Large intestine (tissue), 3 donors: Measurements from ENCODE around the gene RSBN1. TPM values are rescaled to one million over a fixed set of nuclear protein-coding genes. Genes with fewer than 3 reads are reported as not detected.
"Not testable (repeated sequence)": the region's sequence is repeated elsewhere in the genome, so short reads cannot be mapped to it uniquely, and the experiment has no call there.

Experiments
- DNase-seq, 2 donors: peaks; one replicate each; pipeline versions ENCODE4 v3.0.0 to v3.0.0-alpha.2; 2013
- H3K27ac ChIP-seq: one replicate; pipeline ENCODE4 v1.5.1; 2013; ENCODE audit warnings: low read length
- H3K27me3 ChIP-seq: 2 replicates; pipeline ENCODE4 v1.6.1; 2013; ENCODE audit warnings: low read length; ENCODE audit not compliant: control insufficient read depth, insufficient read depth
- H3K36me3 ChIP-seq: 2 replicates; pipeline ENCODE4 v1.6.1; 2013; ENCODE audit warnings: low read length; ENCODE audit not compliant: control insufficient read depth, insufficient read depth
- H3K4me1 ChIP-seq: one replicate; pipeline ENCODE4 v1.6.1; 2013; ENCODE audit warnings: low read length; ENCODE audit not compliant: control insufficient read depth, insufficient read depth
- H3K4me3 ChIP-seq: one replicate; pipeline ENCODE4 v1.5.1; 2013; ENCODE audit warnings: low read length
- H3K9me3 ChIP-seq: one replicate; pipeline ENCODE4 v1.6.1; 2013; ENCODE audit warnings: mild to moderate bottlenecking, low read depth, low read length, moderate library complexity; ENCODE audit not compliant: control insufficient read depth
- WGBS: methylation state at CpG from one replicate; pipeline ENCODE4 v1.1.5; 2013; ENCODE audit warnings: low lambda C conversion rate; ENCODE audit not compliant: insufficient coverage; 5-methylcytosine and 5-hydroxymethylcytosine counted together
- polyA plus RNA-seq: library from polyadenylated mRNA; unstranded; fragments of 120-200 nt; gene quantifications from one replicate; pipeline ENCODE4 v1.2.1, GENCODE V29; 2013

Gene RSBN1
- polyA plus RNA-seq, 1 donor, result 17.2 TPM

DNA sequence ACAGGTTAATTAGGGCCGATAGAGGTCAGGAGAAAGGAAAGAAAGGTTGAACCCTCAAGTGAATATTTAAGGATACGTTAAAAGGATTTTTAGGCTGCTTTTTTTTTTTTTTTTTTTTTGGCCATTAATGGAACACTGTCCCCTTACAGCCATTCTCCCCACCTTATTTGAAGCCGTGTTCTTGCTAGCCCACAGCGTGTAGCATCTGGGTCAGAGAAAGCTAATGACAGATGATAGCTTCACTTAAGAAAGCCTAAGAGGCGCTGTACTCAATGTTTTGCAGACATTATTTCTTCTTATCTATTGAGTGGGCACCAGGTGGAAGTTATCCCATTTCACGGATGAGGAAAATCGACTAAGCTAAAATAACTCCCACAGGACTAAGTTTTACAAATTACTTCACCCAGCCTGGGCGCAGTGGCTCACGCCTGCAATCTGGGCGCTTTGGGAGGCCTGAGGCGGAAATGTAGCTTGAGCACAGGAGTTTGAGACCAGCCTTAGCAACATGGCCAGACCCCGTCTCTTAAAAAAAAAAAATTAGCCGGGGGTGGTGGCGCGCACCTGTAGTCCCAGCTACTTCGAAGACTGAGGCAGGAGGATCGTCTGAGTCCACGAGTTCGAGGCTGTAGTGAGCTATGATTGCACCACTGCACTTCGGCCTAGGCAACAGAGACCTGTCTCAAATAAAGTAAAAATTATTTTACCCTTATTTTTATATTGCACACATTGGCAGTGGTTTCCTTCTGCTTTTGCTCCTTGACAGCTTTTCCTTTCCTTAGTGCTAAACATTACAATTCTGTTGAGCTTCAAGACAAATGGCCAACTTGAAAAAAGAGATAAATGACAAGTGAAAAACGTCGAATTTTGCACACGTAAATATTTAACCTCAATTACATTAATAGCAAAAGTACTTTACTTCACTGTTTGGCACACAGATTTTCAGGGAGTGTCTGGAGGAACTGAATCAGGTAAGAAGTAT is 51.9 kb downstream of the RSBN1 start:
- WGBS, result 65% methylated on average over 4 of the region's 23 CpGs
- Histone ChIP-seq H3K4me3 (peak overlapping the region; percentile 97), H3K4me1 (peaks cover 5% of the 10 kb centered on the region)

DNA sequence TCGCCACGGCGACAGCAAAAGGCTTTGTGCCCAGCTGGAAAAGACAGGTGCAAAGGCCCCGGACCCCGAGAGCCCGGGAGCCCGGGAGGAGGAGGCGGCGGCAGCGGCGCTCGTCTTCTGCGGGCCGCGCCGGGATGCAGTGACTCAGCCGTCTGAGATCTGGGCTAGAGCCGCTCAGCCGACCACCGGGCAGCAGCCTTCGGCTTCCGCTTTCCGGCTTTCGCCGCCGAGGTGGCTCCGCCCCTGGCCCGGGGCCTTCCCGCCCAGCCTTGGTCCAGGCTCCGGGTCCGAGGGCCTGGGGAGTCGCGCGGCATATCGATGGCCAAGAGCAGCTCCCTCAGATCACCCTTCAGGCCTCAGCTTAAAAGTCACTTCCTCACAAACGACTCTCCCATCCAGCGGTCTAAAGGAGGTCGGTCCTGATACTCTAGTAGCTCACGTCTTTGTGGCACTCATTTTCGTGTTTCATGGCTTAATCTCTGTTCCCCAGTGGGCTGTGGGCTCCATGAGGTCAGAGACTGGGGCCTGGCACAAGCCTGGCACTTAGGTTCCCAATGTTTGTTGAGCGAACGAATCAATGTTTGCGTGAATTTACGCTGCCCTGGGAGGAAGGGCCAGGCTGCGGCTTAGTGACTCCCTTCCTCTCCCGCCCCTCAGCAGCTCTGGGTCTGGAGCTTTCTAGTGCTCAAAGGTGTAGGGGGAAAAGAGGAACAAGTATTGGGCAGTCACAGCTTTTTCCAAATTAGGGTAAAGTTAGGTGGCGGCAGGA is 52.8 kb downstream of the RSBN1 start, which contains the start of gene PHTF1:
Gene PHTF1 (minus strand): TSS at position 154 of the 769 bp plus-strand sequence. CDS start 783 bp downstream, outside the sequence.
- Histone ChIP-seq H3K4me3 (peak within 1 kb of the TSS; percentile 97), H3K27ac (peak within 1 kb of the TSS; percentile 84), H3K9me3 (no peaks in the 10 kb centered on the region), H3K27me3 (no peaks in the 10 kb centered on the region), H3K36me3 (no peaks in the 10 kb centered on the region), H3K4me1 (peaks cover 3% of the 10 kb centered on the region)
- WGBS, result no CpG with 5 or more reads among the region's 47 CpGs
- DNase-seq, result peak; percentile 37 to 72

More for the DNA sequence above, 51.9 kb downstream of the RSBN1 start:
- peak overlapping the region; percentile 84 for H3K27ac ChIP-seq
- no peak for DNase-seq
- no peaks in the 10 kb centered on the region for H3K9me3 ChIP-seq
- no peaks in the 10 kb centered on the region for H3K27me3 ChIP-seq
- no peaks in the 10 kb centered on the region for H3K36me3 ChIP-seq

DNA sequence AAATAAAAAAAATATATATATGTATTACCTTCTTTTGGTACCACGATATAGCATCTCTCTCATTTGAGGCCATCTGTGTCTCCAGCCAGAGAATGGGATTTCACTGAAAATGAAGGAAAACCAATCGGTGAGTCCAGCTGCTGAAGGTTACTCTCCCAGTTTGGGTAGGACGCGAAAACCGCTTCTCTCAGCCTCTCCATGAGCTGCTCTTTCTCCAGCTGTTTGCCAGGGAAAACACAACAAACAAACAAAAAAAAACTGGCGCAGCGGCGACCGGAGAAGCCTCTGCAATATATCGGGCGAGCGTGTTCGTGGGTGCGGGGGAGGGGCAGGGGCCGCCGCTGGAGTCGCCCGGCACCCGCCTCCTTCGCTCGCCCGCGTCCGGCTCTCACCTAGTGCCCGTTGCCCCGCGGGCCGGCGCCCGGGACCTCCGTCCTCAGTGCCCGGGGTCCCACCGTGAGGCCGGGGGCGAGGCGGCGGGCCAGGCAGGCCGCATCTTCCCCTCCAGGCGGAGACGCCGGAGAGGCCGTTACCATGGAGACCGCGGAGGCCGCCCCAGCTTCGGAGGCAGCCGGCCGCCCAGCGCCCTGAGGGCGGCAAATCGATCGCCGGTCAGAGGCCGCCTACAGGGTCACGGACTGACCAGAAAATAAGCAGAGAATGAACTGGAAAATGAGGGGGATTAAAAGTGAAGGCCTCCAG is 53.5 kb downstream of the RSBN1 start:
- DNase-seq, result peak; percentile 46 to 74
- 0% methylated on average over 4 of the region's 55 CpGs for WGBS
- Histone ChIP-seq H3K36me3 (peaks cover 3% of the 10 kb centered on the region), H3K4me3 (peak overlapping the region; percentile 97), H3K9me3 (no peaks in the 10 kb centered on the region), H3K27me3 (no peaks in the 10 kb centered on the region), H3K27ac (peak overlapping the region; percentile 84), H3K4me1 (peaks cover 3% of the 10 kb centered on the region)

DNA sequence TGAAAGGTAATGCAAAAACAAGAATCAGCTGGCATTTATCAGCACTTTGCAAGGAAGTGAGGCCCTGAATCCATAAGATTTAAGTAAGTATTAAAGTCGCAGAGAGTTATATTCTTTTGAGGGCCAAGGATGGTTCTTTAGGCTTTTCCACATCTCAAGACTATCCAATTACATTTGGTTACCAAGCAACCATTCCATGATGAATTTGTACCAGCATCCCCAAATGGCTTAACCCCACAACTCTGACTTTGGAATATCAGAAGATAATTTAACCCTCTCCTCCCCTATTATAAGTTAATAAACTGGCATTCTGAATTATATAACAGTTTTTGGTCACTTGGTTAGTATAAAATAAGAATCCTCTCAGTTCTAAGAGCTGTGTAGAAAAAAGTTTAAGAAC is 55.8 kb downstream of the RSBN1 start:
- Histone ChIP-seq H3K36me3 (peaks cover 3% of the 10 kb centered on the region), H3K27me3 (no peaks in the 10 kb centered on the region), H3K27ac (no peak overlapping the region), H3K4me3 (no peak overlapping the region), H3K9me3 (no peaks in the 10 kb centered on the region), H3K4me1 (peaks cover 3% of the 10 kb centered on the region)
- 83% methylated on average over 1 of the region's 1 CpG for WGBS
- DNase-seq, result no peak

DNA sequence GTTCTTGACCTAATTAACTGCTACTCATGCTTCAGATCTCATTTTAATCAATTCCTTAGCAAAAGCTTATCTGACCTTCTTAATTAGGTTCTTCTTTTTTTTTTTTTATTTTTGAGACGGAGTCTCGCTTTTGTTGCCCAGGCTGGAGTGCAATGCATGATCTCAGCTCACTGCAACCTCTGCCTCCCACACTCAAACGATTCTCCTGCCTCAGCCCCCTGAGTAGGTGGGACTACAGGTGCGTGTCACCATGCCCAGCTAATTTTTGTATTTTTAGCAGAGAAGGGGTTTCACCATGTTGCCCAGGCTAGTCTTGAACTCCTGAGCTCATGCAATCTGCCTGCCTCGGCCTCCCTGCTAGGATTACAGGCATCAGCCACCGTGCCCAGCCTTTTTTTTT is 58.9 kb downstream of the RSBN1 start:
- no CpG with 5 or more reads among the region's 6 CpGs for WGBS
- not testable (repeated sequence) for DNase-seq, H3K4me1 ChIP-seq, H3K27ac ChIP-seq, H3K36me3 ChIP-seq, H3K4me3 ChIP-seq, H3K9me3 ChIP-seq, H3K27me3 ChIP-seq

DNA sequence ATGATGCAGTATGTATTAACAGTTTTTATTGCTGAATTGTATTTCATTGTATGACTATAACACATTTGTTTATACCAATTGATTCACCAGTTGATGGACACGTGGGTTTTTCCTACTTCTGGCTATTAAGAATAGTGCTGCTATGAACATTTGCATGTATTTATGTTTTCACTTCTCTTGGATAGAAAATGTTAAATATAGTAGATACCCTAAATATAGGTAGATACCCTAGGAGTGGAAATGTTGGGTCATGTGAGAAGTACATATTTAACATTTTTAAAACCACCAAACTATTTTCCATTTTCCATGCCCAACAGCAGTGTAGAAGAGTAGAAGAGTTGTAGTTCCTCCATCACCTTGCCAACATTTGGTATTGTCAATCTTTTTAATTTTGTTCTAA is 60.8 kb downstream of the RSBN1 start:
- no peak for DNase-seq
- WGBS, result no CpG with 5 or more reads among the region's 1 CpG
- Histone ChIP-seq H3K4me3 (no peak overlapping the region), H3K36me3 (peaks cover 3% of the 10 kb centered on the region), H3K27ac (no peak overlapping the region), H3K4me1 (no peaks in the 10 kb centered on the region), H3K9me3 (no peaks in the 10 kb centered on the region), H3K27me3 (no peaks in the 10 kb centered on the region)

DNA sequence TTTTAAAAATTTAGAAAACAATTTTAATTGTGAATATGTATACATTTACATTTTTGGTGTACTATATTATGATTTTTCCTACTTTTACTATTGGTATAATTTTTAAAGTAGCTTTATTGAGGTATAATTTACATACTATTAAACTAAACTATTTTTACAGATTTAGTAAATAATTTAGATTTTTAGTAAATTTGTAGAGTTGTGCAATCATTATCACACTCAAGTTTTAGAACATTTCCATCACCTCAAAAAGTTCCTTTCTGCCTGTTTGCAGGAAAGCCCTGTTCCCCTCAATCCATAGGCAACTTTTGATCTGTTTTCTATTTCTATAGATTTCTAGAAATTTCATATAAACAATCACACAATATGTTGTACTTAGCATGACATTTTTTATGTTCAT is 61.2 kb downstream of the RSBN1 start:
- no peak overlapping the region for H3K27ac ChIP-seq
- H3K4me1 ChIP-seq, result no peaks in the 10 kb centered on the region
- DNase-seq, result no peak
- H3K27me3 ChIP-seq, result no peaks in the 10 kb centered on the region
- H3K36me3 ChIP-seq, result peaks cover 3% of the 10 kb centered on the region
- no peaks in the 10 kb centered on the region for H3K9me3 ChIP-seq
- no peak overlapping the region for H3K4me3 ChIP-seq

DNA sequence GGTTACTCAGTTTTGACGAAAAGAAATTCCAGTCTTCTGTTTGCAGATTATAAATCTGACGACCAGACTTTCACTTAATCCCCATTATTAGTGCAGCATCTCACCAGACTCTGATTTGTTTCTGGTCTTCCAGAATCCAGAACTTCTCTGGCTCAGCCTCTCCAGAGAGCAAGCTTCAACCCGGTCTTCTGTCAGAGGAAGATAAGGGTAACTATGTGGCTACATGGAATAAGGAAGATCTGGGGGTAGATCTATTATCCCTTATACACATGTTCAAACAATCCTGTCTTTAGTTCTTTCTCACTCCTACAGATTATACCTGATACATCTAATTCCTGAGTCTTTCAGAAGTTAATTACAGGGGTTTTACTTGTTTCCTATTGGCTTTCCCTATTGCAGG is 62.9 kb downstream of the RSBN1 start:
- Histone ChIP-seq H3K36me3 (peaks cover 3% of the 10 kb centered on the region), H3K27me3 (no peaks in the 10 kb centered on the region), H3K4me3 (no peak overlapping the region), H3K4me1 (no peaks in the 10 kb centered on the region), H3K27ac (no peak overlapping the region), H3K9me3 (no peaks in the 10 kb centered on the region)
- DNase-seq, result no peak
- no CpG with 5 or more reads among the region's 3 CpGs for WGBS

DNA sequence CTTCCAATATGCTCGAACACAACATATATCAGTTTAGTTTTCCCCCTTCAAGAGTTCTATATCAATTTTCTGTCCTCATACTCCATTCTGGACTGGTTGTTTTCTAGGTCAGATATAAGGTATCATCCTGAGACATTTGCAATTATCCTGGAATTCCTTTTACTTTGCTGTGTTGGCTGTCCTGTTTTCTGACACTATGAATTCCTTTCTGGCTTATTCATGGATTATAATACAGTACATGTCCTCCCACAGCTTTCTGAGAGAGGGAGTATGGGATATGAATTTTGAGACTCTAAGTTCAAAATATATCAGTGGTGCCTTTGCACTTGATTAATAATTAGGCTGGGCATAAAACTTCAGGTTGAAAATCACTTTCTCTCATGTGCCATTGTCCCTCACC is 64.9 kb downstream of the RSBN1 start:
- no peaks in the 10 kb centered on the region for H3K9me3 ChIP-seq
- no peaks in the 10 kb centered on the region for H3K36me3 ChIP-seq
- 100% methylated on average over 1 of the region's 1 CpG for WGBS
- no peaks in the 10 kb centered on the region for H3K4me1 ChIP-seq
- no peak overlapping the region for H3K27ac ChIP-seq
- no peak for DNase-seq
- H3K4me3 ChIP-seq, result no peak overlapping the region
- no peaks in the 10 kb centered on the region for H3K27me3 ChIP-seq

DNA sequence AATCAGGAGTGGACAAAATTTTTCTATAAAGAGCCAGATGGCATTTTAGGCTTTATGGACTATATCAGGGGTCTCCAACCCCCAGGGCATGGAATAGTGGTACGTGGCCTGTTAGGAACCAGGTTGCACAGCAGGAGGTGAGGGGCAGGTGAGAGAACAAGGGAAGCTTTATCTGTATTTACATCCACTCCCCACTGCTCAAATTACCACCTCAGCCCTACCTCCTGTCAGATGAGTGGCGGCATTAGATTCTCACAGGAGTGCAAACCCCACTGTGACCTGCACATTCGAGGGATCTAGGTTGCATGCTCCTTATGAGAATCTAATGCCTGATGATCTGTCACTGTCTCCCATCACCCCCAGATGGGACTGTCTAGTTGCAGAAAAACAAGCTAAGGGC is 66.9 kb downstream of the RSBN1 start:
- WGBS, result no CpG with 5 or more reads among the region's 3 CpGs

More for the DNA sequence above, 66.9 kb downstream of the RSBN1 start:
- Histone ChIP-seq H3K36me3 (no peaks in the 10 kb centered on the region), H3K9me3 (no peaks in the 10 kb centered on the region), H3K27ac (no peak overlapping the region), H3K4me1 (no peaks in the 10 kb centered on the region), H3K27me3 (no peaks in the 10 kb centered on the region), H3K4me3 (no peak overlapping the region)
- no peak for DNase-seq
